Esophagus squamous epithelium (tissue), 4 donors: Measurements from ENCODE around the gene FBXW5.

ENCODE experiments used
- CTCF ChIP-seq, 6 experiments: fragments of 450-650 bp in 4 of 6; fragments of 200-600 bp in 2 of 6; sonication (generic) in 2 of 6; IDR thresholded peaks; one replicate each; pipeline ENCODE4 v1.5.1; 2016 to 2019; ENCODE audit warnings: antibody characterized with exemption in 6 of 6, mild to moderate bottlenecking in 4 of 6, moderate library complexity in 4 of 6
- POLR2A ChIP-seq, 4 donors: fragments of 450-650 bp; IDR thresholded peaks; one replicate each; pipeline ENCODE4 v1.6.1; 2017; ENCODE audit warnings: antibody characterized with exemption in 4 of 4, mild to moderate bottlenecking in 4 of 4, moderate library complexity in 3 of 4

DNA sequence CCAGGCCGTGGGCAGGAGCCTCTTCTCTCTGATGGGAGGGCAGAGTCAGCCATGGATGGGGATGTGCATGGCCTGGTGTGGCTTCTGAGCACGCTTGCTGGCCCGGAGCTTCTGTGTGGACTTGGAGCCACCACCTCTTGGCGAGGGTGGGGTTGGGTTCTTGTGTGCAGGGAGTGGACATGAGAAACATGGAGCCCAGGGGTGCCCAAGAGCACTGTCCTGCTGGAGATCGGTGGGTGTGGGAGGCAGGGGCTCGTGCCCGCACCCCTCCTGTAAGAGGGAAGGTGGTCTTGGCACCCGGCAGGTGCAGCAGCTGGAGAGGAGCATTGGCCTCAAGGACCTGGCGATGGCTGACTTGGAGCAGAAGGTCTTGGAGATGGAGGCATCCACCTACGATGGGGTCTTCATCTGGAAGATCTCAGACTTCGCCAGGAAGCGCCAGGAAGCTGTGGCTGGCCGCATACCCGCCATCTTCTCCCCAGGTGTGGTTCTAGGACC is 23.8 kb downstream of the FBXW5 start:
- no peak for TF ChIP-seq CTCF (IDR thresholded peaks at IDR 0.05)
- TF ChIP-seq POLR2A (IDR thresholded peaks at IDR 0.05): no peak
